ENCODE measurements around the gene HNF1B.

The HNF1B gene

GRCh38 chr17:37713028-37713431, 31.8 kb downstream of the HNF1B start:
- TF ChIP-seq CTCF (IDR thresholded peaks at IDR 0.05): no peak
- no peak overlapping the region for H2AFZ ChIP-seq
- no peaks in the 10 kb centered on the region for H3K36me3 ChIP-seq (ENCODE audit: control insufficient read depth, insufficient read depth, low read length)
- no peak overlapping the region for H3K9ac ChIP-seq
- H3K27ac ChIP-seq: no peak overlapping the region
- H3K9me3 ChIP-seq (ENCODE audit: control insufficient read depth, low read length): no peaks in the 10 kb centered on the region
- H3K4me2 ChIP-seq (ENCODE audit: low read length): no peak overlapping the region
- no peaks in the 10 kb centered on the region for H3K27me3 ChIP-seq (ENCODE audit: control insufficient read depth, insufficient read depth, low read length)
- H3K79me2 ChIP-seq: no peaks in the 10 kb centered on the region
- H3K4me1 ChIP-seq: no peaks in the 10 kb centered on the region
- no peak overlapping the region for H3K4me3 ChIP-seq (ENCODE audit: low read depth, low read length)

- H3K4me3 ChIP-seq (ENCODE audit: low read depth, low read length): no peak overlapping the region
- H2AFZ ChIP-seq: no peak overlapping the region
- no peaks in the 10 kb centered on the region for H3K9me3 ChIP-seq (ENCODE audit: control insufficient read depth, low read length)
- no peak overlapping the region for H3K4me2 ChIP-seq (ENCODE audit: low read length)
- H3K36me3 ChIP-seq (ENCODE audit: control insufficient read depth, insufficient read depth, low read length): no peaks in the 10 kb centered on the region
- no peak overlapping the region for H3K9ac ChIP-seq
- no peaks in the 10 kb centered on the region for H3K27me3 ChIP-seq (ENCODE audit: control insufficient read depth, insufficient read depth, low read length)
- no peaks in the 10 kb centered on the region for H3K4me1 ChIP-seq
- no peak for TF ChIP-seq CTCF (IDR thresholded peaks at IDR 0.05)
- no peaks in the 10 kb centered on the region for H3K79me2 ChIP-seq
- no peak overlapping the region for H3K27ac ChIP-seq
Observed at GRCh38 chr17:37711113-37711512, 33.7 kb downstream of the HNF1B start.

- H3K27ac ChIP-seq: no peak overlapping the region
- H3K4me3 ChIP-seq (ENCODE audit: low read depth, low read length): no peak overlapping the region
- TF ChIP-seq CTCF (IDR thresholded peaks at IDR 0.05): no peak
- H3K9ac ChIP-seq: no peak overlapping the region
- no peaks in the 10 kb centered on the region for H3K9me3 ChIP-seq (ENCODE audit: control insufficient read depth, low read length)
- no peaks in the 10 kb centered on the region for H3K79me2 ChIP-seq
- H3K36me3 ChIP-seq (ENCODE audit: control insufficient read depth, insufficient read depth, low read length): no peaks in the 10 kb centered on the region
- H2AFZ ChIP-seq: no peak overlapping the region
- no peak overlapping the region for H3K4me2 ChIP-seq (ENCODE audit: low read length)
- no peaks in the 10 kb centered on the region for H3K27me3 ChIP-seq (ENCODE audit: control insufficient read depth, insufficient read depth, low read length)
- H3K4me1 ChIP-seq: no peaks in the 10 kb centered on the region
Observed at GRCh38 chr17:37710344-37710886, 34.4 kb downstream of the HNF1B start.

- H3K4me2 ChIP-seq (ENCODE audit: low read length): no peak overlapping the region
- no peaks in the 10 kb centered on the region for H3K79me2 ChIP-seq
- H3K9me3 ChIP-seq (ENCODE audit: control insufficient read depth, low read length): no peaks in the 10 kb centered on the region
- no peak overlapping the region for H2AFZ ChIP-seq
- H3K36me3 ChIP-seq (ENCODE audit: control insufficient read depth, insufficient read depth, low read length): no peaks in the 10 kb centered on the region
- no peaks in the 10 kb centered on the region for H3K27me3 ChIP-seq (ENCODE audit: control insufficient read depth, insufficient read depth, low read length)
- no peak overlapping the region for H3K27ac ChIP-seq
- H3K4me3 ChIP-seq (ENCODE audit: low read depth, low read length): no peak overlapping the region
- H3K4me1 ChIP-seq: no peaks in the 10 kb centered on the region
- no peak for TF ChIP-seq CTCF (IDR thresholded peaks at IDR 0.05)
- H3K9ac ChIP-seq: no peak overlapping the region
Observed at GRCh38 chr17:37708616-37709212, 36.1 kb downstream of the HNF1B start.

- Histone ChIP-seq H3K9ac (no peak overlapping the region), H3K27me3 (ENCODE audit: control insufficient read depth, insufficient read depth, low read length) (no peaks in the 10 kb centered on the region), H3K4me1 (no peaks in the 10 kb centered on the region), H3K27ac (no peak overlapping the region), H2AFZ (no peak overlapping the region), H3K9me3 (ENCODE audit: control insufficient read depth, low read length) (no peaks in the 10 kb centered on the region), H3K4me3 (ENCODE audit: low read depth, low read length) (no peak overlapping the region), H3K4me2 (ENCODE audit: low read length) (no peak overlapping the region), H3K36me3 (ENCODE audit: control insufficient read depth, insufficient read depth, low read length) (no peaks in the 10 kb centered on the region), H3K79me2 (no peaks in the 10 kb centered on the region)
- TF ChIP-seq CTCF (IDR thresholded peaks at IDR 0.05): no peak
Observed at GRCh38 chr17:37708008-37708615, 36.7 kb downstream of the HNF1B start.
